B cell (primary cell): Measurements from ENCODE around the gene CKM.

ENCODE experiments used
- EZH2 ChIP-seq: IDR thresholded peaks from 2 replicates; pipeline ENCODE4 v1.6.1; 2012; ENCODE audit warnings: borderline replicate concordance, low read depth, mild to moderate bottlenecking, moderate library complexity, low read length; ENCODE audit not compliant: insufficient read depth, poor library complexity, severe bottlenecking
- TF ChIP-seq, protein P1 (sequence below): fragments of 200-600 bp; IDR thresholded peaks from one replicate; pipeline ENCODE4 v1.8.0; 2022; ENCODE audit warnings: antibody characterized with exemption, mild to moderate bottlenecking

DNA sequence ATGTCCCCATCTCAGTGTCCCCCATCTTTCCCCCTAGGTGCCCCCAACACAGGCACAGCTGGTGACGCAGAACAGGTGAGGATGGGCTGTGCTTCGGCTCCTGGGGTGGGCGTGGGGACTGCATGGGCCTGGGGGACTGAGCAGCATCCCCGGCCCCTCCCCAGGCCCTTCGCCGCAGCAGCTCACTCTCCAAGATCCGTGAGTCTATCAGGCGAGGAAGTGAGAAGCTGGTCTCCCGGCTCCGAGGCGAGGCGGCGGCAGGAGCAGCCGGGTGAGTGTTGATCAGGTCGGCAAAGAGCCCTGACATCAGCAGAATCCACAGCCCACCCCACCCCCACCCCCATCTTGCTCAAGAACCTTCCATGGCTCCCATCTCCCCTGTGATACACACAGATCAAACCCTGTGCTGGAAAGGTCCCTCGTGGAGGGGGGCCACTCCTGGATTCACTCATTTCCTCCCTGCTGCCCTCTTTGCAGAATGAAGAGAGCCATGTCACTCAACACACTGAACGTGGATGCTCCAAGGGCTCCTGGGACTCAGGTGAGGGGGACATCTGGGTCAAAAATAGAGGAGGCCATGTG, 27.9 kb upstream of the CKM start:
- TF ChIP-seq, protein P1, sequence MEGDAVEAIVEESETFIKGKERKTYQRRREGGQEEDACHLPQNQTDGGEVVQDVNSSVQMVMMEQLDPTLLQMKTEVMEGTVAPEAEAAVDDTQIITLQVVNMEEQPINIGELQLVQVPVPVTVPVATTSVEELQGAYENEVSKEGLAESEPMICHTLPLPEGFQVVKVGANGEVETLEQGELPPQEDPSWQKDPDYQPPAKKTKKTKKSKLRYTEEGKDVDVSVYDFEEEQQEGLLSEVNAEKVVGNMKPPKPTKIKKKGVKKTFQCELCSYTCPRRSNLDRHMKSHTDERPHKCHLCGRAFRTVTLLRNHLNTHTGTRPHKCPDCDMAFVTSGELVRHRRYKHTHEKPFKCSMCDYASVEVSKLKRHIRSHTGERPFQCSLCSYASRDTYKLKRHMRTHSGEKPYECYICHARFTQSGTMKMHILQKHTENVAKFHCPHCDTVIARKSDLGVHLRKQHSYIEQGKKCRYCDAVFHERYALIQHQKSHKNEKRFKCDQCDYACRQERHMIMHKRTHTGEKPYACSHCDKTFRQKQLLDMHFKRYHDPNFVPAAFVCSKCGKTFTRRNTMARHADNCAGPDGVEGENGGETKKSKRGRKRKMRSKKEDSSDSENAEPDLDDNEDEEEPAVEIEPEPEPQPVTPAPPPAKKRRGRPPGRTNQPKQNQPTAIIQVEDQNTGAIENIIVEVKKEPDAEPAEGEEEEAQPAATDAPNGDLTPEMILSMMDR: no peak
- TF ChIP-seq EZH2: no peak
